NCI-H1048 (cell line): Measurements from ENCODE around the gene ACSL5.

Experiments
- DNase-seq: peaks from one replicate; lab custom pipeline; 2025; lab: John Stamatoyannopoulos, UW

The ACSL5 gene

DNA sequence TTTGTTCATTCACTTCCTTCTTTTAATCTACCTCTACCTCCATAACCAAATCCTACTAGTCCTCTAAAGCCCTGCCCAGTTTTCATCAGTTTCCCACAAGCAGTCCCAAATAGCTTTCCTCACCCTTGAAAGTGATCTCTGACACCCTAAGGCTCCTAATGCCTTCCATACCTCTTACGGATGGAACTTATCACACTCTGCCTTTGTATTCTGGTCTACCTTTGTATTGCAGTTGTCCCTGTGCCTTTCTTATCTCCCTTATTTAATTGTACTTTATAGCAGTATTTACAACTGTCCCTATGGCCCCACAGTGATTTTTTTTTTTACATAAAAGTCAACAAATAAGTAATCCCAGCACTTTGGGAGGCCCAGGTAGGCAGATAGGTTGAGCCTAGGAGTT is 33.8 kb downstream of the ACSL5 start:
- DNase-seq = no peak

DNA sequence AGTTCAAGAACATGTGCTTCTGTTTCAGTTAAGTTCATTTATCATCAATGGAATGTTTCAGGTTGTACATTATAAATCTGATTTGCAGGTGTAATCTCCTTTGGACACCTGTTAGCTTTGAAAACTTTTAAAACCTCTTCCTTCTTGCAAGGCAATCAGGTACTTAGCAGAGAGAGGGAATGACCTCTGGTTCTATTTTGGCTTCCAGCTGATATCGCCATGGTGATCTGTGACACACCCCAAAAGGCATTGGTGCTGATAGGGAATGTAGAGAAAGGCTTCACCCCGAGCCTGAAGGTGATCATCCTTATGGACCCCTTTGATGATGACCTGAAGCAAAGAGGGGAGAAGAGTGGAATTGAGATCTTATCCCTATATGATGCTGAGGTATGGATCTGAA is 35.4 kb downstream of the ACSL5 start:
- no peak for DNase-seq

DNA sequence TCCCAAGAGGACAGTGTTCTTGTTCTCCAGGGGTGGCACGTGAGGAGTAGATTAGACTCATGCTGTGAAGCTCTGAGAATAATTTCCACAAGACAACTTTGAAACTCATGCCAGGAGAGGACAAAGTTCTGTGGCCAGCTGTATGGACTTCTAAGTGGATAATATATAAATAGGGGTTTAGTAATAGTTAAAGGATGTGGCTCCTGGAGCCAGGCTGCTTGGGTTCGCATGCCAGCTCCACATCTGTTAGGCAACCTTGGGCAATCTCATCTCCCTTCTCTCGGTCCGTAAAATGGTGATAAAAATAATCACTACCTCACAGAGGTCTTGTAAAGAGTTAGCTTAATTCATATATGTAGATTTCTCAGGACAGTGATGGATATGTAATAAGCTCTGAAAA is 35.8 kb downstream of the ACSL5 start:
- DNase-seq = no peak

DNA sequence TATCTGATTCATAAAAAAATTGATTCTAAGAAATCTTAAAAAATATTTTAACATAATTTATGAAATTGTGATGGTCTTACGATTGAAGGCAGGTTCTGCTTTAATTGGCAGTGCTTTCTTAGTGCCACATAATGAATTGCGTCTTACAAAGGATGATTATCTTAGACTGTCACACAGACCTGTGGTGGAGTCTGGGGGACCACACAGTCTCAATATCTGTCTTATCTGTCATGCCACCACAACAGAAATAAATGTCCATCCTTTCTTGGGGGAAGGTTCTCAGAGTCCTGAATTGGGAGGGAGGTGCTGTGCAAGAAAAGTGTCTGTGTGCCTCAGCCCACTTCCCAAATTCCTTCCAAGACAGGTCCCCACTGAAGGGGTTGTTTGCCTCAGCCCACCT is 38.8 kb downstream of the ACSL5 start:
- DNase-seq = no peak

DNA sequence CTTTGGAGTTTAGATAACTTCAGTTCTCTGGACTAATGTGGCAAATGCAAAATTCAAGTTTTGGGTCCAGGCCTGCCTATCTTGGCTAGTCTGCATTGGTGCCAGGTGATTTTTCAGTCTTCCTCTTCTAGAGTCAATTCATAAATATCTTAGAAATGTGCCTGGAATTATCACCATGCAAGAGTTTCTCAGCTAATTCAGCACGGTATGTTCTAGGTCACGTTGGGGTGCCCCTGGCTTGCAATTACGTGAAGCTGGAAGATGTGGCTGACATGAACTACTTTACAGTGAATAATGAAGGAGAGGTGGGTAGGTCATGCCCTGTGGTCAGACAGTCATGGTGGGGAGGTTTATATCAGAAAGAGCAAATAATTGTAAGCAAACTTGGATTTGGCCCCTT is 47.8 kb downstream of the ACSL5 start:
- DNase-seq = no peak

DNA sequence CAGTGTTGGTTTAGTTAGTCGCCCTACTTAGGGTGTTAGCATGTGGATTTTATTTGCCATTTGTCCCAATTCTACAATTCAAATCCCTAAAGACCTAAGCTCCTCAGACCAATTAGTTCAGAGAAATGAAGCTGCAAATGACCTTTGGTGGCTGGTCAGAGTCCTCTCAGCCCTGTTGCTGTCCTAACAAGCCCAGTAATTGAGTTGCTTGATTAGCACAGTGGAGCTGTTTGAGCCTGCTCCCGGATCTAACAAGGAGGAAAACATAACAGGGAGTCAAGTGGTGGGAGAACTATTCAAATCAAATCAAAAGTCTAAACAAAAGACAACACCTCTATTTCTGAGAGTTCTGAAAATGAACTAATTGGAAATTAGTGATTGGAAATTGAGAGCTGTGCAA is 50.7 kb downstream of the ACSL5 start:
- DNase-seq = no peak

DNA sequence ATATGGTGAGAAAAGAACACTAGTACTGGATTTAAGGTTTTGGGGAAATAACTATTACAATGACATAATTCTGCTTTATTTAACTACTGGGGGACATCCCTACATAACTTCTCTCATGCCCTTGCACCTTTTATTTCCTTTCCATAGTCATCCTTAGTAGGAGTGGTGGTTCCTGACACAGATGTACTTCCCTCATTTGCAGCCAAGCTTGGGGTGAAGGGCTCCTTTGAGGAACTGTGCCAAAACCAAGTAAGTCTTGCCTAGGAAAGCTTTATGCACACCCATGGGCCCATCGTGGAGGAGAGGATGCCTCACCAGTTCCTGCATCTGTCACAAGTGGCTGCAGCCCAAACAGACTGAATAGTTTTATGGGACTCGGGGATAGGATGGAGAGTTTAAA is 52.2 kb downstream of the ACSL5 start:
- no peak for DNase-seq

DNA sequence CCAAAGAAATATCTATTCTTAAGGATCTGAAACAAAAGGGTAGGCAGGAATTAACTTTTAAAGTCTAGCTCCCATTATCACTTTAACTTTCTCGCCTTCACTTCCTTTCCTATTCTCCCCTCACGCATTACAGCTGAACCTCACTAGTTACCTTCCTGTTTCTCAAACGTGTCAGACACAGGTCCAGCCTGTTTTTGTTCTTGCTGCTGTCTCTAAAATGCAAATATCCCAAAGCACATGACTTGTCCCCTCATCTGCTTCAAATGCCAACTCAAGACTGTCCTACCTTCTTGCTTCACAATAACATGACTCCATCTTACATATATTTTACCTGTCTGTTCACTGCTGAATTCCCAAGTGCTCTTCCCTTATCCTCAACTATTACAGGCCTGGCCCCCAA is 55.2 kb downstream of the ACSL5 start:
- no peak for DNase-seq

DNA sequence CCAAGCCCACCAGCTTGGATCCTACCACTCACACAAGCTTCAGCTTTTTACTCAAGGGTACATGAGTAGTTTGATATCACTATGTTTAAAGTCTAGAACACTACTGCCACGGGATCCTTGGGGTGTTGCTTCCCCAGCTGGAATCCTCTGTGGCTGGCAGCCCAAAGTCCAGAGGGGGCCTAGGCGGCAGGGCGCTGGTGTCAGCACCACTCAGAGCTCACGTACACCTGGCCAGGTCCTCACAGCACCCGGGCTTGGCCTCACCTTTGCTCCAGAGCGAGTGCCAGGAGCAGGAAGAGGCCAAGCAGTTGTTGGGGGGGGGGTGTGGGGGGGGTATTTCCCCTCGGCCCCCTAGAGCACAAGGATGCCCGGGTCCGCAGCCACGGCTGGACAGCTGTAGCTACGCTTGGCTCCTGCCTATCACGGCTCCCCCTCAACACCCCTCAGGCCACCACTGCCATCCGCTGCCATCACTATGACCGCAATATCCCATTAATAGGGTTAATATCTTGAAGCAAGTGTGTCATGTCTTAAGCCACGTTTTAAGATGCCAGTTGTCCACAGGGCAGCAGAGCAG is 55.8 kb downstream of the ACSL5 start:
- no peak for DNase-seq

DNA sequence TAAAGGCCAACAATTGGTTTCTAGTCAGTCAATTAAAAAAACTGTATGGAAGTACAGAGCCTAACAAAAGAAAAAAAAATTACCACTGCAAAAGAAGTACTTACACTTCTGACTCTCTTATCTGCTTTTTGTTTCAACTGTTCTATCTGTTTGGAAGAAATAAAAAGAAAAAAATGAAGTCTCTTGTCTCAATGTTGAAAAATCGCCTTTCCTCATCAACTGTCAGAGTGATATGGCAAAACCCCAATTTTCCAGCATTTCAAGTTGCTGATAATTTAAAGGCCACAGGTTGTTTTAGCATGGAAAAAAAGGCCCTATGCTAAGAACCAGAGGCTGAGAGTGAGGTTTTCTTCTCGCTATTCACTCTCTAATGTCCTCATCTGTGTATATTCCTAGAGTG is 59.2 kb downstream of the ACSL5 start:
- DNase-seq = no peak

DNA sequence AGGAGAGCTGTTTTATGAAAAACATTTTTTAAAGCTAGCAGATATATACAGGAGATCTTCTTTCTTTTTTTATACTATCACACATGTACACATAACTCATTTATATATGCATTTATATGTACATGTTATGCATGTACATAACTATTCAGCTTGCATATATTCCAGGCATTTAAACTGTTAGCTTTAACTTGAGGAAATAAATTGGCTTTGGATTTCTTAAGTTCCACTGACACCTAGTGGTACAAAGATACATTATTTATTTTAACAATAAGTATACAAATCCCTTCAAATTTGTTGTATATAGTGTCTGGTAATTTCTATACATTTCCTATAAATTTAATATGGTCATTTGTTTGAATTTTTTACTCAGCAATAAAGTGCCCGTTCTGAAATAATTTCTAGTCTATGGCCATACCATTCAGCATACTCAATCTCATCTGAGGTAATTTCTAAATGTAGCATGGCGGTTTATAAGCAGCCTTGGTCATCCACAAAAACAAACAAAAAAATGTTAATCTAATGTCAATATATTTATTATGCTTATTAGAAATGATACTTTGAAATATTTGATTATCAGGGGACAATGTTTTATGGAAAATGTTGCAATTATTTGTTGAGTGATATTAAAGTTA is 61.2 kb downstream of the ACSL5 start:
- DNase-seq = no peak

DNA sequence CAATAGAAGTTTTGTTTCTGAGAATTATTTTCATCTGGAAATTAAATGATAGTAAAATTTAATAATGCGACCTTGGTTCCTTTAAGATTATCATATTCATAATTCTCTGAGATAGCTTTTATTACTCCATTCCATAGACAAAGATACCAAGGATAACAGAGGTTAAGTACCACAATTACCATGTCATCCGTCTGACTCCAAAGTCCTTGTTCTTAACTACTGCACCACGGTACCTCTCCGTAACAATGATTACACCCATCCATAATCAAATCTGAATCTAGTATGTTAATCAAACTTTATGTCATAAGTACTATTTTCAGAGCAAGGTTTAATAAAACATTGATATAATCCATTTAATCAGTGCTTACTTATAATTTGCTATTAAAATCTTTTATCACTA is 64.4 kb downstream of the ACSL5 start:
- no peak for DNase-seq

DNA sequence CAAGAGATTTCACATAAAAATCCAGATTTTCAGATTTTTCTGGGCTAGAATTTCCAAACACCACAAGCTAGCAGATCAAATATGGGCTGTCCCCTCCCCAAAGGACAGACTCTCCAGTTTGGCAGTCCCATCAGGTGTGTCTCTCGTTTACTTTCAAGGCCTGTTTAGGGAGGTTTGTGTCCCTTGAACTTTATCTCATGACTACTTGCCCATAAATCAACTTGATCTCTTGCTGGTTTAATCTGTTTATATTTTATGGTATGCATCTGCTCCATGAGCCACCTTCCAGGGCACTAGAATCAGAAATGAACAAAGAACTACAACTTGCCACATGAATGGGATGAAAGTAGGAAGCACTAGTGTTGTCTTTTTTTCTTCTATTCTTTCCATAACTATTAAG is 67.6 kb downstream of the ACSL5 start:
- DNase-seq = no peak

DNA sequence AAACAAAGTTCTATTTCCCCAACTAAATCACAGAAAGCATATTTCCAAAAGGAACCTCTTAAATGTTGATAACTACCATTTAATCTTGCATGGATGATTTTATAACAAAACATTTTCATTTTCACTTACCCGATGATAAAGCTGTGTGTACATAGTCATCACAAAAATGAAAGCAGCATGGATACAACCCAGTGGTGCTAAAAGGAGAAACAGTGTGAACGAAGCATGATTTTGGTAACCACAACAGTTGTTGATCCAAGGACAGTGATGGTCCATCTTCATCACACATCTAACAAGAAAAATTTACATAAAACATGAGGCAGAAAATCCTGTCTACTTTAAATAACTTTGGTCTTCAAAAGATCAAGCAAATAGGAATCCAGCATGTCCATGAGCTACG is 68.1 kb downstream of the ACSL5 start:
- no peak for DNase-seq

DNA sequence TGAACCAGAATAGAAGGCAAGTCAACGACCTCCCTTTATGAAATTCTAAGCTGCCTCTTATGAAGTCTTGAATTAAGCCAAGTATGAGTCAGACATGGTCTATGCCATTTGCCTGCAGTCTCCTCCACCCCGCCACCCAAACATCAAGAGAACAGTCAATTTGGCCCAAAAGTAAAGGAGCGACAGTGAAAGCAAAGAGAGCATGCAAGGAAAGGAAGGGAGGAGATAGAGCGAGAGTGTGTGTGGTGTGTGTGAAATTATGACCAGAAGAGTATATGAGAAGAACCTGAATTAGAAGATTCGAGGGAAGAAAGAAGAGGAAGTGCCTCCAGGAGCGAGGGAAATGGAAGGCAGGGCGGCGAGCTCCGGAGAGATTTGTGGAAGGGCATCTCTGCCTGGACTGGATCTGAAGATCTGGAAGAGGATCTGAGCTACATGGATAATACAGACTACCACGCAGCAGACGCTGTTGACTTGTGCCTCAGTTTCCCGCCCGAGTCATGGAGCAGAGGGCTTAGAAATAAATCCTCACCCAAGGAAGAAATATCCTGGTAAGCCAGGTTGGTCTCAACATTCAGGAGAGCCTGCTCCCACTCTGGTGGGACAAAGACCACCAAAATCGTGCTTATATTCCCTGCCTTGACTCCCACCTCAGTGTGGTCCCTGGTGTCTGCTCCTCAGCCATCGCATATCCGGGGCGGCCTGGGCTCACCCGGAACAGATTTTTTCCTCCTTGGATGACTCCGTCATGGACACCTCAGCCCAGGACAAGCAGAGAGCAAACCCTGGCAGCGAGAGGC is 72.3 kb downstream of the ACSL5 start:
- no peak for DNase-seq

DNA sequence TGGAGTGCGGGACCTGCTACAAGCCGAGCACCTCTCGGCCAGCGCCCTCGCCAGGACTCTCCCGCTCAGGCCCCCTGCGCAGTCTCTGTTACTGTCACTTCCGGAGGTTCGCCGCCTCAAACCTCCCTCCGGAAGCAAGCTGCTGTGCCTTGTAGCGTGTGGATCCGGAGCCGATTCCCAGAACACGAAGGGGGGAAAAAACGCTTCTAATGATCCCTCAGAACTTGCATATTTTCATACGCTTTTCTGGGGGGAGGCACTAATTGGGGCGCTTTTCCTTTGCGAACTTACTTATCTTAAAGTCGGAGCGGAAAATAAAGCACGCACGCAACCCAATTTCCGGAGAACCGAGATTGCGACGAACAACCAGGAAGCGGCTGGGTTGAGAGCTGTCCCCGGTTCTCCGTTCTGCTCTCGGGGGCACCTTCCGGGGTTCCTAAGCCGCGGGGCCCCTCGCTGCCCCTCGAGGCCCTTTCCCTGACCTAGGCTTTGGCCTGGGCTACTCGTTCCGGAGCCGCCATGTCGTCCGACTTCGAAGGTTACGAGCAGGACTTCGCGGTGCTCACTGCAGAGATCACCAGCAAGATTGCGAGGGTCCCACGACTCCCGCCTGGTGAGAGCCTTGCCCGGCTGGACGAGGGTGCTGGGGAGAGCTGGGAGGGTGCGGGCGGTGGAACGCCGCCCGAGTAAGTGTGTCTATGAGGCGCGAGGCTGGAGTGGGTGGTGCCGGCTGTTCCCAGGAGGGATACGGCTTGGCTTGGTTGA is 73.1 kb downstream of the ACSL5 start, which contains the start of the genes VTI1A and ZDHHC6:
Gene VTI1A, plus strand, starts transcription at position 361 of the 765 bp plus-strand sequence. Its CDS starts 159 bp downstream, at position 520.
Gene ZDHHC6, minus strand, starts transcription at position 60 of the 765 bp plus-strand sequence. CDS start 1,478 bp downstream, outside the sequence.
- DNase-seq = peak; percentile 48

DNA sequence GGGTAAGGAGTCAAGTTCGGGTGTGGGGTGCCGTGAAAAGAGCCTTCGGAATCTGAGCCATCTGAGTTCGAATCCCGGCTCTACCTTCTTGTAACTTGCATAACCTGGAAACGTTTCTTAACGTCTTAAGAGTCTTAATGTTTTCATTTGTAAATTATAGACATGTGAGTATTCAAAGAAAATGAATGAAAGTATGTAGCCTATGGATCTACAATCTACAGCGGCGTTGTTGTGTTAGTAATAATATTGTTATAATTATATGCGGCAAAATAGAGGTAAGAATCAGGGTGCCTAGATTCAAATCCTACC is 73.7 kb downstream of the ACSL5 start:
- DNase-seq = no peak

DNA sequence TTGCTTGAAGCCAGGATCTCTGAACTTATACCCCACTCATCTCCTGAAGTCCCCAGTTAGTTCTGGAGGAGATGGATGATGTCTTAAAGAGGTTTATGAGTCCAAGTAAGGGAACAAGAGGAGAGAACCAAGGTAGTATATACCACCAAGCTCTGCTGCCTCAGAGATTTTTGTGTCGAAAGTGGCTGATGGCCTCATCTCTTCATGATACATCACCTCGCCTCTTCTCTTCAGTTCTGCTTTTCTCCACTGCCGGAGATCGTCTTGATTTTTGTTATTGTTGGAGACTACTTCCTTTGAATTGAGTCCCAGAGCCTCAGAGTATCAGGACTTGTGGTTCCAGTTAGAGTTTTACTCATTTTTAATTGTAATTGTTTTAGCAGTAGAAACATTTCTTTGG is 75.0 kb downstream of the ACSL5 start:
- no peak for DNase-seq

DNA sequence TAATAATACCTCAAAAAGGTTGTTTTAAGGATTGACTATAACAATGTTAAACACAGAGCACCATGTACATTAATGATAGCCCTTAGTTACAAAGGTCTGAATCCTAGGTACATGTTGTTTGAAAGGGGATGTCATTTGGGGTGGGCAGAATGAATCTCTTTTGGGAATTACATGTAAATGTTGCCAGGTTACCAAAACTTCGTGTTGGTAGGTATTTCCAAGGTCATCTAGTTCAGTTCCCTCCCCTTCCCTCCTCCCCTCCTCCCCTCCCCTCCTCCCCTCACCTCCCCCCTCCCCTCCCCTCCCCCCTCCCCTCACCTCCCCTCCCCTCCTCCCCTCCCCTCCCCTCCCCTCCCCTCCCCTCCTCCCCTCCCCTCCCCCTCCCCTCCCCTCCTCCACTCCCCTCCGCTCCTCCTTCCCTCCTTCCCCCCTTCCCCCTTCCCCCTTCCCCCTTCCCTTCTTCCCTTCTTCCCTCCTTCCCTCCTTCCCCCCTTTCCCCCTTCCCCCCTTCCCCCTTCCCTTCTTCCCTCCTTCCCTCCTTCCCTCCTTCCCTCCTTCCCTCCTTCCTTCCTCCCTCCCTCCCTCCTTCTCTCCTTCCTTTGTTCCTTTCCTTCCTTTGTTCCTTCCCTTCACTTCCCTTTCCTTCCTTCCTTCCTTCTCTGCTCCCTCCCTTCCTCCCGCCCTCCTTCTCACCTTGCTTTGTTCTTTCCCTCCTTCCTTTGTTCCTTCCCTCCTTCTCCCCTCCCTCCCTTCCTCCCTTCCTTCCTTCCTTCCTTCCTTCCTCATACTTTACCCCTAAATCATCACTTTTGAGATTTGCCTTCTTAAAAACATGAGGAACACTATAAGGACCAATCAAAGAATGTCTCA is 81.2 kb downstream of the ACSL5 start:
- DNase-seq = no peak

DNA sequence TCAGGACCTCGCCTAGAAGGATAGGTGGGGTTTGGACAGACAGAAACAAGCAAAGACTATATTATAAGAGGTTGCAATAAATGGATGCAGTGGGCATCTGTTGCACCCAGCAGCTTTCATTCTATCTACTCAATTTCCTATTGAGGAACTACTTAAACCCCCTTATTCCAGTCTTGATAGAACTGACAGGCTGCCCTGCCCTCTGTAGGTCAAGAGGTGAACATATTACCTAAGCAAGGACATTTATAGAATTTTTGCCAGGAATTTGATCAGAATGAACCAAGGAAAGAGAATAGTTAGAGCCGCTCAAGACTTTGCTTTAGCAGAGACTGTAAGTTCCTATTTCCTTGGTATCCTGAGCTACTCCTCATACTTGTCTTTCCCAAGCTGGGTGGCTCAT is 82.6 kb downstream of the ACSL5 start:
- no peak for DNase-seq

DNA sequence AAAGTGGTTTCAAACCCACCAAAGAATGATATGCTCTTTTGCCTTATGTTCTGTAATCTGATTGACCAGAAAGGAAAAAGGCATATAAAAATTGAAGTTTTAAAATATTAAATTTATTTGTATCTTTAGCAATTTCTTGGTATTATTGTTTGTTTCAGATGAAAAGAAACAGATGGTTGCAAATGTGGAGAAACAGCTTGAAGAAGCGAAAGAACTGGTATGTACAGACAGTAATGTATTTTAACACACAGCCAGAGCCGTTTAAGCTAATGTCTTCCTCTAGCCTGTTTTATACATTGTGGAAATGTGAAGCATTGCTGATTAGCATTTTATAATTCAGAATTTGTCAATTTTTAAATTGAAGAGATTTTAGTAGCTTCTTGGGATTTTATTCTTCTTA is 86.5 kb downstream of the ACSL5 start:
- no peak for DNase-seq
